Caco-2 (cell line): ENCODE measurements around the gene CHMP3. TPM values are rescaled to one million over a fixed set of nuclear protein-coding genes. Genes with fewer than 3 reads are reported as not detected.

Source experiments
- BruUV-seq: library from RNA; stranded (reverse); fragments of 400-500 nt; replicated peaks from 2 replicates; lab custom pipeline; 2021; lab: Mats Ljungman, UMichigan
- CTCF ChIA-PET: fragments of 300-600 bp; sonication (Branson Sonifier 250); formaldehyde crosslinking; loops from one replicate; lab custom pipeline; 2022; ENCODE audit warnings: antibody characterized with exemption; lab: Charles Lee
- POLR2A ChIA-PET: fragments of 300-600 bp; sonication (Branson Sonifier 250); formaldehyde crosslinking; loops from one replicate; lab custom pipeline; 2022; ENCODE audit warnings: antibody characterized with exemption; lab: Charles Lee
- DNase-seq, 2 experiments: peaks; one replicate each; pipeline versions ENCODE4 v3.0.0 to v3.0.0-alpha.2; 2020 to 2022
- H3K27me3 ChIP-seq: replicated peaks from 2 replicates; pipeline ENCODE4 v1.6.0; 2011; ENCODE audit warnings: low read length; ENCODE audit not compliant: control insufficient read depth, insufficient read depth
- H3K36me3 ChIP-seq: 2 replicates; pipeline ENCODE4 v1.5.1; 2011; ENCODE audit warnings: low read length; ENCODE audit not compliant: control insufficient read depth, insufficient read depth
- H3K4me1 ChIP-seq: fragments of 250-450 bp; sonication (Bioruptor Pico); 2 replicates; pipeline ENCODE4 v1.5.1; 2020; ENCODE audit warnings: mild to moderate bottlenecking
- H3K4me3 ChIP-seq: 2 replicates; pipeline ENCODE4 v1.5.1; 2011; ENCODE audit warnings: low read depth, mild to moderate bottlenecking, control low read depth, low read length
- H3K9me3 ChIP-seq: fragments of 250-450 bp; sonication (Bioruptor Pico); 2 replicates; pipeline ENCODE4 v1.5.1; 2020; ENCODE audit warnings: mild to moderate bottlenecking, moderate library complexity
- H3K27ac Mint-ChIP-seq: one replicate; pipeline ENCODE4 v1.8.0; 2022; ENCODE audit warnings: mixed read lengths; ENCODE audit not compliant: unreplicated experiment
- H3K27me3 Mint-ChIP-seq: one replicate; pipeline ENCODE4 v1.8.0; 2022; ENCODE audit warnings: mixed read lengths; ENCODE audit not compliant: insufficient read depth, unreplicated experiment
- H3K36me3 Mint-ChIP-seq: one replicate; pipeline ENCODE4 v1.8.0; 2022; ENCODE audit warnings: mild to moderate bottlenecking, mixed read lengths; ENCODE audit not compliant: insufficient read depth, unreplicated experiment
- H3K4me1 Mint-ChIP-seq: one replicate; pipeline ENCODE4 v1.8.0; 2022; ENCODE audit warnings: low read depth, mixed read lengths; ENCODE audit not compliant: unreplicated experiment
- H3K4me3 Mint-ChIP-seq: one replicate; pipeline ENCODE4 v1.8.0; 2022; ENCODE audit warnings: mild to moderate bottlenecking, moderate library complexity, mixed read lengths; ENCODE audit not compliant: unreplicated experiment
- H3K9me3 Mint-ChIP-seq: one replicate; pipeline ENCODE4 v1.8.0; 2022; ENCODE audit warnings: mixed read lengths; ENCODE audit not compliant: unreplicated experiment
- intact Hi-C: fragments of 100-400 bp; cut with micrococcal nuclease; formaldehyde crosslinking; loops from one replicate; pipeline ENCODE4 v1.10.0; 2022; ENCODE audit not compliant: unreplicated experiment
- total RNA-seq: library from RNA; stranded (reverse); gene quantifications from 2 replicates; pipeline ENCODE4 v1.2.3, GENCODE V29; 2022
- TF ChIP-seq, protein P1 (sequence below), 2 experiments: fragments of 200-600 bp in 1 of 2; IDR thresholded peaks; 1 replicate in 1 of 2; 2 replicates in 1 of 2; pipeline versions ENCODE4 v1.5.1 to v1.8.0; 2011 to 2022; ENCODE audit warnings: antibody characterized with exemption in 1 of 2, control low read depth in 1 of 2, inconsistent platforms in 1 of 2, low read depth in 1 of 2, low read length in 1 of 2, mild to moderate bottlenecking in 1 of 2, moderate library complexity in 1 of 2; ENCODE audit not compliant: insufficient read depth in 1 of 2, severe bottlenecking in 1 of 2, unreplicated experiment in 1 of 2

The CHMP3 gene
- total RNA-seq, 1 experiment from 2014 or later = 93.5 TPM

DNA sequence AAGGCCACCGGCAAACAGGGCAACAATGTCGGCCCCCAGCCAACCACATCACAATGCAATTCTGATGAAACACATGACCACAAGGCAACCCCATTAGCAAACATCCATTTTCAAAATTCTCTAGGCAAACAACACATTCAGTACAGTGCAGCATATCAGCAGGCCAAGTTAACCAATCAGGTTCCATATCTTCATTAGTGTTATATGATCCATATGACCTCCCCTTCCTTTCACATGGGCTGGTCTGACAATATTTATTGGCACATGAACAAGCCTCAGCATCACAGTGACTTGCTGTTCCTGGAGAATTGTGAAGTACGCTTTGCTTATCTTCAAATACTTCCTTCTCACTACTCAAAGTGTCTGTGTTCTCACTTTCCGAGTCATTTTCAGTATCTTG, 40.7 kb upstream of the CHMP3 start:
- ChIA-PET POLR2A (no interaction called here), CTCF (no interaction called here)
- Histone ChIP-seq H3K36me3 (no peaks in the 10 kb centered on the region; the same call in 1 of the 2 replicates), H3K4me3 (no peak overlapping the region), H3K27me3 (no peaks in the 10 kb centered on the region), H3K4me1 (no peaks in the 10 kb centered on the region), H3K9me3 (no peaks in the 10 kb centered on the region)
- intact Hi-C loops = no loop called here
- H3K4me1 Mint-ChIP-seq = no peaks in the 10 kb centered on the region
- BruUV-seq = no TSS peak
- no peaks in the 10 kb centered on the region for H3K27me3 Mint-ChIP-seq
- TF ChIP-seq, protein P1, sequence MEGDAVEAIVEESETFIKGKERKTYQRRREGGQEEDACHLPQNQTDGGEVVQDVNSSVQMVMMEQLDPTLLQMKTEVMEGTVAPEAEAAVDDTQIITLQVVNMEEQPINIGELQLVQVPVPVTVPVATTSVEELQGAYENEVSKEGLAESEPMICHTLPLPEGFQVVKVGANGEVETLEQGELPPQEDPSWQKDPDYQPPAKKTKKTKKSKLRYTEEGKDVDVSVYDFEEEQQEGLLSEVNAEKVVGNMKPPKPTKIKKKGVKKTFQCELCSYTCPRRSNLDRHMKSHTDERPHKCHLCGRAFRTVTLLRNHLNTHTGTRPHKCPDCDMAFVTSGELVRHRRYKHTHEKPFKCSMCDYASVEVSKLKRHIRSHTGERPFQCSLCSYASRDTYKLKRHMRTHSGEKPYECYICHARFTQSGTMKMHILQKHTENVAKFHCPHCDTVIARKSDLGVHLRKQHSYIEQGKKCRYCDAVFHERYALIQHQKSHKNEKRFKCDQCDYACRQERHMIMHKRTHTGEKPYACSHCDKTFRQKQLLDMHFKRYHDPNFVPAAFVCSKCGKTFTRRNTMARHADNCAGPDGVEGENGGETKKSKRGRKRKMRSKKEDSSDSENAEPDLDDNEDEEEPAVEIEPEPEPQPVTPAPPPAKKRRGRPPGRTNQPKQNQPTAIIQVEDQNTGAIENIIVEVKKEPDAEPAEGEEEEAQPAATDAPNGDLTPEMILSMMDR (IDR thresholded peaks at IDR 0.05; ENCODE audit: insufficient read depth in 1 of 2, low read depth in 1 of 2, low read length in 1 of 2, severe bottlenecking in 1 of 2, unreplicated experiment in 1 of 2) = no peak
- H3K27ac Mint-ChIP-seq = no peak overlapping the region
- no peaks in the 10 kb centered on the region for H3K36me3 Mint-ChIP-seq
- H3K9me3 Mint-ChIP-seq = no peaks in the 10 kb centered on the region
- H3K4me3 Mint-ChIP-seq = no peak overlapping the region
- no peak for DNase-seq

DNA sequence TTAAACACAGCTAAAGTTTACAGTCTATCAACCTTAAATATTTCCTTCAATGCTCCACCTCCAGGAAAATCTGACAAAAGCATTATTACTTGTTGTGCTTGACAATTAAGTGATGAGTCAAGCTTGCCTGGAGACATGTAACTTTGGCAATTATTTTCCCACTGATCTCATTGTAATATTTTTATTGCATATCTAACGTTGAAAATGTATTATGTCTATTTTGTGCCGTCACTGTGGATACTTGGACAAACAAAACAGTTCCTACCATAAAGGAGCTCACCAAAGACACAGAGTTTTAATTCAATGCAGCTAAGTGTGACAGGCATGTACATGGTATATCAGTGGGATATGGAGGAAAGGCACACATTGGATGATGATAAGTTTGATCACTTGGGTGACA, 35.7 kb upstream of the CHMP3 start:
- H3K27me3 Mint-ChIP-seq = peaks cover 4% of the 10 kb centered on the region
- no TSS peak for BruUV-seq
- no peaks in the 10 kb centered on the region for H3K36me3 ChIP-seq
- ChIA-PET POLR2A (no interaction called here), CTCF (no interaction called here)
- H3K27ac Mint-ChIP-seq = no peak overlapping the region
- no peaks in the 10 kb centered on the region for H3K9me3 ChIP-seq
- H3K4me3 Mint-ChIP-seq = no peak overlapping the region
- H3K27me3 ChIP-seq = no peaks in the 10 kb centered on the region; the same call in 1 of the 2 replicates
- no peaks in the 10 kb centered on the region for H3K4me1 ChIP-seq
- H3K4me3 ChIP-seq = no peak overlapping the region
- DNase-seq = no peak
- no peaks in the 10 kb centered on the region for H3K4me1 Mint-ChIP-seq
- TF ChIP-seq, protein P1 (IDR thresholded peaks at IDR 0.05; ENCODE audit: insufficient read depth in 1 of 2, low read depth in 1 of 2, low read length in 1 of 2, severe bottlenecking in 1 of 2, unreplicated experiment in 1 of 2) = no peak
- intact Hi-C loops = loop anchor here (1.0 kb wide), 1 partner anchor 11 kb away; no protein-coding TSS in a partner anchor
- no peaks in the 10 kb centered on the region for H3K9me3 Mint-ChIP-seq
- no peaks in the 10 kb centered on the region for H3K36me3 Mint-ChIP-seq

DNA sequence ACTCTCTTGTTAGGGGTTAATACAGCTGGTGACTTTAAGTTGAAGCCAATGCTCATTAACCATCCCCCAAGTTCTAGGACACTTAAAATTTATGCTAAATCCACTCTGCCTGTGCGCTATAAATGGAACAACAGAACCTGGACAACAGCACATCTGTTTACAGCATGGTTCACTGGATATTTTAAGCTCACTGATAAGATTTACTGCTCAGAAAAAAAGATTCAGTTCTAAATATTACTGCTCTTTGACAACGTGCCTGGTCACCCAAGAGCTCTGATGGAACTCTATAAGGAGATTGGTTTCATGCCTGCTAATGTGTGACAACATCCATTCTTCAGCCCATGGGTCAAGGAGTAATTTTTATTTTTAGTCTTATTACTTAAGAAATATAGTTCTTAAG, 32.9 kb upstream of the CHMP3 start:
- no peak for DNase-seq
- ChIA-PET CTCF (no interaction called here), POLR2A (no interaction called here)

More for the DNA sequence above, 32.9 kb upstream of the CHMP3 start:
- no peaks in the 10 kb centered on the region for H3K4me1 ChIP-seq
- no peaks in the 10 kb centered on the region; the same call in 1 of the 2 replicates for H3K27me3 ChIP-seq
- H3K36me3 Mint-ChIP-seq = no peaks in the 10 kb centered on the region
- H3K36me3 ChIP-seq = no peaks in the 10 kb centered on the region
- intact Hi-C loops = no loop called here
- H3K27me3 Mint-ChIP-seq = peaks cover 5% of the 10 kb centered on the region
- H3K9me3 Mint-ChIP-seq = no peaks in the 10 kb centered on the region
- H3K4me1 Mint-ChIP-seq = no peaks in the 10 kb centered on the region
- no TSS peak for BruUV-seq
- no peak overlapping the region for H3K4me3 ChIP-seq
- no peak overlapping the region for H3K4me3 Mint-ChIP-seq
- H3K9me3 ChIP-seq = peaks cover 4% of the 10 kb centered on the region; the same call in 1 of the 2 replicates
- H3K27ac Mint-ChIP-seq = no peak overlapping the region
- TF ChIP-seq, protein P1 (IDR thresholded peaks at IDR 0.05; ENCODE audit: insufficient read depth in 1 of 2, low read depth in 1 of 2, low read length in 1 of 2, severe bottlenecking in 1 of 2, unreplicated experiment in 1 of 2) = no peak
